AG09309 (cell line): ENCODE data around the gene OXNAD1.

Source experiments
- DNase-seq: peaks from one replicate; pipeline ENCODE4 v3.0.0-alpha.2; 2010; ENCODE audit warnings: low read depth
- H3K4me3 ChIP-seq: 2 replicates; pipeline ENCODE4 v1.5.1; 2011; ENCODE audit warnings: mild to moderate bottlenecking, low read depth, low read length, moderate library complexity; ENCODE audit not compliant: control insufficient read depth
- CTCF ChIP-seq: IDR thresholded peaks from 2 replicates; pipeline ENCODE4 v1.5.1; 2011; ENCODE audit warnings: mild to moderate bottlenecking, low read depth, low read length, inconsistent platforms; ENCODE audit not compliant: insufficient read depth, control insufficient read depth; ENCODE audit errors: missing control alignments

OXNAD1 gene

GRCh38 chr3:16320711-16321110 is 55.7 kb downstream of the OXNAD1 start:
- DNase-seq = no peak
- H3K4me3 ChIP-seq = no peak overlapping the region
- no peak for TF ChIP-seq CTCF

GRCh38 chr3:16322189-16322588 is 57.2 kb downstream of the OXNAD1 start:
- TF ChIP-seq CTCF = no peak

GRCh38 chr3:16323737-16324136 is 58.7 kb downstream of the OXNAD1 start:
- no peak for DNase-seq

More at GRCh38 chr3:16322189-16322588, 57.2 kb downstream of the OXNAD1 start:
- no peak for DNase-seq
- no peak overlapping the region for H3K4me3 ChIP-seq

GRCh38 chr3:16325850-16326249 is 60.8 kb downstream of the OXNAD1 start:
- TF ChIP-seq CTCF = no peak

More at GRCh38 chr3:16323737-16324136, 58.7 kb downstream of the OXNAD1 start:
- H3K4me3 ChIP-seq = no peak overlapping the region
- TF ChIP-seq CTCF = no peak

GRCh38 chr3:16326724-16327349 is 61.8 kb downstream of the OXNAD1 start:
- no peak for TF ChIP-seq CTCF
- DNase-seq = no peak

More at GRCh38 chr3:16325850-16326249, 60.8 kb downstream of the OXNAD1 start:
- H3K4me3 ChIP-seq = no peak overlapping the region
- no peak for DNase-seq

GRCh38 chr3:16328124-16328523 is 63.1 kb downstream of the OXNAD1 start:
- H3K4me3 ChIP-seq = no peak overlapping the region
- DNase-seq = no peak
- no peak for TF ChIP-seq CTCF

More at GRCh38 chr3:16326724-16327349, 61.8 kb downstream of the OXNAD1 start:
- no peak overlapping the region for H3K4me3 ChIP-seq
